HepG2 (cell line): ENCODE measurements around the gene BCAR3. TPM values are rescaled to one million over a fixed set of nuclear protein-coding genes. Genes with fewer than 3 reads are reported as not detected.

ENCODE experiments used
- AKAP8 ChIP-seq: sonication (generic); formaldehyde crosslinking; IDR thresholded peaks from 2 replicates; pipeline ENCODE4 v1.5.1; 2020; ENCODE audit warnings: mild to moderate bottlenecking, missing genetic modification reagents
- CHD4 ChIP-seq: fragments of 200-600 bp; sonication (generic); IDR thresholded peaks from 2 replicates; pipeline ENCODE4 v1.7.0; 2017; ENCODE audit warnings: mild to moderate bottlenecking, low read length, borderline replicate concordance
- DNMT3B ChIP-seq: conservative IDR thresholded peaks from 2 replicates; pipeline ENCODE4 v1.6.1; 2016; ENCODE audit warnings: missing biosample characterization, control low read depth
- DR1 ChIP-seq: sonication (generic); formaldehyde crosslinking; IDR thresholded peaks from 2 replicates; pipeline ENCODE4 v1.8.0; 2021; ENCODE audit warnings: mild to moderate bottlenecking, missing genetic modification reagents, inconsistent platforms
- FOSL1 ChIP-seq: sonication (generic); formaldehyde crosslinking; IDR thresholded peaks from 2 replicates; pipeline ENCODE4 v1.9.0; 2021; ENCODE audit warnings: missing genetic modification reagents, borderline replicate concordance
- FOXA3 ChIP-seq: IDR thresholded peaks from 2 replicates; pipeline ENCODE4 v1.6.1; 2016; ENCODE audit warnings: missing genetic modification reagents, missing compliant biosample characterization
- FOXP1 ChIP-seq, 2 experiments: fragments of 450-650 bp in 1 of 2; IDR thresholded peaks; 2 replicates each; pipeline ENCODE4 v1.6.1; 2017 to 2018; ENCODE audit warnings: antibody characterized with exemption in 1 of 2
- MLX ChIP-seq: IDR thresholded peaks from 2 replicates; pipeline ENCODE4 v1.6.1; 2016
- MNT ChIP-seq: fragments of 450-650 bp; IDR thresholded peaks from 2 replicates; pipeline ENCODE4 v1.6.1; 2016
- NFIB ChIP-seq: sonication (generic); formaldehyde crosslinking; IDR thresholded peaks from 2 replicates; pipeline ENCODE4 v1.9.0; 2021; ENCODE audit warnings: missing genetic modification reagents, mild to moderate bottlenecking, borderline replicate concordance
- RXRB ChIP-seq: IDR thresholded peaks from 2 replicates; pipeline ENCODE4 v1.6.1; 2016; ENCODE audit warnings: borderline replicate concordance, missing genetic modification reagents, missing compliant biosample characterization
- SALL2 ChIP-seq: sonication (generic); formaldehyde crosslinking; IDR thresholded peaks from 2 replicates; pipeline ENCODE4 v1.8.1; 2023; ENCODE audit warnings: mild to moderate bottlenecking, missing genetic modification reagents, inconsistent platforms
- SP140L ChIP-seq: sonication (generic); formaldehyde crosslinking; IDR thresholded peaks from 2 replicates; pipeline ENCODE4 v1.4.0; 2020; ENCODE audit warnings: missing genetic modification reagents, borderline replicate concordance
- SP2 ChIP-seq: sonication (generic); formaldehyde crosslinking; IDR thresholded peaks from 2 replicates; pipeline ENCODE4 v1.5.1; 2020; ENCODE audit warnings: mild to moderate bottlenecking, missing genetic modification reagents
- ZBTB7A ChIP-seq: sonication (generic); formaldehyde crosslinking; IDR thresholded peaks from 2 replicates; pipeline ENCODE4 v1.8.0; 2022; ENCODE audit warnings: mild to moderate bottlenecking, missing genetic modification reagents
- ZKSCAN1 ChIP-seq: fragments of 150-350 bp; IDR thresholded peaks from 2 replicates; pipeline ENCODE4 v1.6.1; 2014; ENCODE audit warnings: low read length
- ZNF691 ChIP-seq: sonication (generic); formaldehyde crosslinking; IDR thresholded peaks from 2 replicates; pipeline ENCODE4 v1.4.0; 2020; ENCODE audit warnings: missing genetic modification reagents, low read depth, mild to moderate bottlenecking, borderline replicate concordance
- polyA plus RNA-seq, 8 experiments: library from polyadenylated mRNA; depleted of rRNA in 3 of 8; stranded (reverse) in 7 of 8; unstranded in 1 of 8; fragments of >200 nt; fragmentation: Illumina TruSeq in 4 of 8; extraction: Trizol in 4 of 8; gene quantifications; 2 replicates each; pipeline versions ENCODE4 v1.2.1 to v1.2.3, GENCODE V29; 2011 to 2016; ENCODE audit warnings: low read depth in 4 of 8, missing spikeins in 1 of 8, mixed read lengths in 1 of 8; ENCODE audit not compliant: insufficient read depth in 1 of 8
- total RNA-seq, 5 experiments: library from RNA; depleted of rRNA; stranded (reverse); fragments of >200 nt; fragmentation: Illumina TruSeq; extraction: Trizol; gene quantifications; 2 replicates each; pipeline ENCODE4 v1.2.3, GENCODE V29; 2016; ENCODE audit warnings: low read depth in 1 of 5
- TF ChIP-seq, protein P1 (sequence below): sonication (generic); formaldehyde crosslinking; IDR thresholded peaks from 2 replicates; pipeline ENCODE4 v1.5.0; 2020; ENCODE audit warnings: mild to moderate bottlenecking, missing genetic modification reagents
- TF ChIP-seq, protein P2 (sequence below), 2 experiments: sonication (generic) in 1 of 2; formaldehyde crosslinking in 1 of 2; IDR thresholded peaks; 2 replicates each; pipeline versions ENCODE4 v1.5.1 to v1.6.1; 2011 to 2020; ENCODE audit warnings: borderline replicate concordance in 1 of 2, low read depth in 1 of 2, low read length in 1 of 2, mild to moderate bottlenecking in 1 of 2, missing genetic modification reagents in 1 of 2, moderate library complexity in 1 of 2

Gene BCAR3
- total and polyA plus RNA-seq, 2 of the 13 experiments (the other 11 are each of a cell fraction or from before 2014, with no cell fraction given): 3.6 to 4.8 TPM

- TF ChIP-seq FOXP1 (IDR thresholded peaks at IDR 0.05) (no peak), FOXP1 (CRISPR knock-in tag; IDR thresholded peaks at IDR 0.05) (peak; percentile 56), SP2 (CRISPR knock-in tag) (no peak), NFIB (peak; percentile 54; the same call in 1 of the 2 replicates), MNT (peak; percentile 51; the same call in 1 of the 2 replicates), RXRB (CRISPR knock-in tag) (peak; percentile 95), ZBTB7A (CRISPR knock-in tag) (peak; percentile 86), ZKSCAN1 (no peak), FOSL1 (CRISPR knock-in tag) (no peak), MLX (CRISPR knock-in tag) (peak; percentile 97), DR1 (no peak), DNMT3B (no peak; the same call in 1 of the 2 replicates), FOXA3 (peak; percentile 78), ZNF691 (CRISPR knock-in tag) (peak; percentile 88; the same call in 1 of the 2 replicates), AKAP8 (CRISPR knock-in tag) (peak; percentile 44; the same call in 1 of the 2 replicates), CHD4 (peak; percentile 94; the same call in 1 of the 2 replicates), SP140L (CRISPR knock-in tag) (no peak), SALL2 (peak; percentile 22; the same call in 1 of the 2 replicates)
- TF ChIP-seq, protein P1, sequence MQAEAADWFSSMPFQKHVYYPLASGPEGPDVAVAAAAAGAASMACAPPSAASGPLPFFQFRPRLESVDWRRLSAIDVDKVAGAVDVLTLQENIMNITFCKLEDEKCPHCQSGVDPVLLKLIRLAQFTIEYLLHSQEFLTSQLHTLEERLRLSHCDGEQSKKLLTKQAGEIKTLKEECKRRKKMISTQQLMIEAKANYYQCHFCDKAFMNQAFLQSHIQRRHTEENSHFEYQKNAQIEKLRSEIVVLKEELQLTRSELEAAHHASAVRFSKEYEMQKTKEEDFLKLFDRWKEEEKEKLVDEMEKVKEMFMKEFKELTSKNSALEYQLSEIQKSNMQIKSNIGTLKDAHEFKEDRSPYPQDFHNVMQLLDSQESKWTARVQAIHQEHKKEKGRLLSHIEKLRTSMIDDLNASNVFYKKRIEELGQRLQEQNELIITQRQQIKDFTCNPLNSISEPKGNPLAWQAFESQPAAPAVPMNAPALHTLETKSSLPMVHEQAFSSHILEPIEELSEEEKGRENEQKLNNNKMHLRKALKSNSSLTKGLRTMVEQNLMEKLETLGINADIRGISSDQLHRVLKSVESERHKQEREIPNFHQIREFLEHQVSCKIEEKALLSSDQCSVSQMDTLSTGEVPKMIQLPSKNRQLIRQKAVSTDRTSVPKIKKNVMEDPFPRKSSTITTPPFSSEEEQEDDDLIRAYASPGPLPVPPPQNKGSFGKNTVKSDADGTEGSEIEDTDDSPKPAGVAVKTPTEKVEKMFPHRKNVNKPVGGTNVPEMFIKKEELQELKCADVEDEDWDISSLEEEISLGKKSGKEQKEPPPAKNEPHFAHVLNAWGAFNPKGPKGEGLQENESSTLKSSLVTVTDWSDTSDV (CRISPR knock-in tag): no peak
- TF ChIP-seq, protein P2, sequence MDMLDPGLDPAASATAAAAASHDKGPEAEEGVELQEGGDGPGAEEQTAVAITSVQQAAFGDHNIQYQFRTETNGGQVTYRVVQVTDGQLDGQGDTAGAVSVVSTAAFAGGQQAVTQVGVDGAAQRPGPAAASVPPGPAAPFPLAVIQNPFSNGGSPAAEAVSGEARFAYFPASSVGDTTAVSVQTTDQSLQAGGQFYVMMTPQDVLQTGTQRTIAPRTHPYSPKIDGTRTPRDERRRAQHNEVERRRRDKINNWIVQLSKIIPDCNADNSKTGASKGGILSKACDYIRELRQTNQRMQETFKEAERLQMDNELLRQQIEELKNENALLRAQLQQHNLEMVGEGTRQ (IDR thresholded peaks at IDR 0.05; ENCODE audit: low read depth, low read length): no peak
- TF ChIP-seq, protein P2 (CRISPR knock-in tag; IDR thresholded peaks at IDR 0.05; ENCODE audit: borderline replicate concordance): no peak; the same call in none of the 2 replicates
These were observed 89.7 kb downstream of the BCAR3 start (continued) for GRCh38 chr1:93591676-93592550.
